Tibial artery (tissue), 4 donors: ENCODE results near the gene TMEM260.
"Not testable (repeated sequence)": the region's sequence is repeated elsewhere in the genome, so short reads cannot be mapped to it uniquely, and the experiment has no call there.

ENCODE experiments used
- DNase-seq, 2 donors: peaks; one replicate each; pipeline ENCODE4 v3.0.0-alpha.2; 2019
- H3K27ac ChIP-seq, 2 donors: fragments of 200-600 bp; sonication (generic) in 1 of 2; 1 replicate in 1 of 2; 2 replicates in 1 of 2; pipeline ENCODE4 v1.5.1; 2018 to 2019; ENCODE audit warnings: mild to moderate bottlenecking in 1 of 2
- H3K27me3 ChIP-seq, 2 donors: fragments of 200-600 bp; sonication (generic) in 1 of 2; one replicate each; pipeline versions ENCODE4 v1.5.1 to v1.6.0; 2016 to 2019
- H3K36me3 ChIP-seq, 3 donors: fragments of 200-600 bp; sonication (generic) in 2 of 3; one replicate each; pipeline ENCODE4 v1.5.1; 2016 to 2019; ENCODE audit warnings: mild to moderate bottlenecking in 2 of 3
- H3K4me1 ChIP-seq, 4 donors: fragments of 200-600 bp; sonication (generic) in 2 of 4; 1 replicate in 3 of 4; 2 replicates in 1 of 4; pipeline ENCODE4 v1.5.1; 2016 to 2019
- H3K4me3 ChIP-seq, 2 donors: fragments of 200-600 bp; sonication (generic) in 1 of 2; 1 replicate in 1 of 2; 2 replicates in 1 of 2; pipeline ENCODE4 v1.5.1; 2018 to 2019; ENCODE audit warnings: mild to moderate bottlenecking in 2 of 2
- H3K9me3 ChIP-seq, 3 donors: fragments of 200-600 bp; sonication (generic) in 1 of 3; one replicate each; pipeline ENCODE4 v1.5.1; 2016 to 2019
- intact Hi-C: fragments of 100-400 bp; cut with DNase I; formaldehyde crosslinking; loops from one replicate; pipeline ENCODE4 v1.15.0; 2023; ENCODE audit warnings: low total_unique reads
- TF ChIP-seq, protein P1 (sequence below), 2 experiments: fragments of 200-600 bp in 1 of 2; fragments of 450-650 bp in 1 of 2; IDR thresholded peaks; one replicate each; pipeline ENCODE4 v1.5.1; 2017 to 2019; ENCODE audit warnings: antibody characterized with exemption in 2 of 2, mild to moderate bottlenecking in 1 of 2, moderate library complexity in 1 of 2

Gene TMEM260

DNA sequence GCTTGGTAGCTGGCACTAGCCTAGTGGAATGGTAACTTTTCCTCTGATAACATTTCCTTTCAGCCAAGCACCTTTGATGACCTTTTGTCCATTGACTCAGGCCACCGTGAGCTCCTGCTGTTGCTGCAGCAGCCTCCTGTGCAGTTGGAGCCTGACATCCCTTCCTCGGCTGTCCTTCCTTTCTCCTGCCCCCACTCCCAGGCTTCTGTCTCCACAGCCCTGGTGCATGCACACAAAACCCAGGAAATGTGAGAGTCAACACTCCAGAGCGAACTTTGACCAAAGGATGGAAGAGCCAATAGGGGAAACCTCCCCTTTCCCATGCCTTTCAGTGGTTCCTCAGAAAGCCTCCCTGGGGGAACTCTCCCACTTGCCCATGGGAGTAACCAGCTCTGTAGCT is 115.0 kb downstream of the TMEM260 start:
- no peaks in the 10 kb centered on the region for H3K27me3 ChIP-seq
- H3K4me1 ChIP-seq: no peaks in the 10 kb centered on the region
- no peak overlapping the region for H3K4me3 ChIP-seq
- no peak overlapping the region for H3K27ac ChIP-seq
- no peaks in the 10 kb centered on the region for H3K9me3 ChIP-seq
- intact Hi-C loops: no loop called here
- no peaks in the 10 kb centered on the region for H3K36me3 ChIP-seq
- no peak for DNase-seq
- TF ChIP-seq, protein P1, sequence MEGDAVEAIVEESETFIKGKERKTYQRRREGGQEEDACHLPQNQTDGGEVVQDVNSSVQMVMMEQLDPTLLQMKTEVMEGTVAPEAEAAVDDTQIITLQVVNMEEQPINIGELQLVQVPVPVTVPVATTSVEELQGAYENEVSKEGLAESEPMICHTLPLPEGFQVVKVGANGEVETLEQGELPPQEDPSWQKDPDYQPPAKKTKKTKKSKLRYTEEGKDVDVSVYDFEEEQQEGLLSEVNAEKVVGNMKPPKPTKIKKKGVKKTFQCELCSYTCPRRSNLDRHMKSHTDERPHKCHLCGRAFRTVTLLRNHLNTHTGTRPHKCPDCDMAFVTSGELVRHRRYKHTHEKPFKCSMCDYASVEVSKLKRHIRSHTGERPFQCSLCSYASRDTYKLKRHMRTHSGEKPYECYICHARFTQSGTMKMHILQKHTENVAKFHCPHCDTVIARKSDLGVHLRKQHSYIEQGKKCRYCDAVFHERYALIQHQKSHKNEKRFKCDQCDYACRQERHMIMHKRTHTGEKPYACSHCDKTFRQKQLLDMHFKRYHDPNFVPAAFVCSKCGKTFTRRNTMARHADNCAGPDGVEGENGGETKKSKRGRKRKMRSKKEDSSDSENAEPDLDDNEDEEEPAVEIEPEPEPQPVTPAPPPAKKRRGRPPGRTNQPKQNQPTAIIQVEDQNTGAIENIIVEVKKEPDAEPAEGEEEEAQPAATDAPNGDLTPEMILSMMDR (IDR thresholded peaks at IDR 0.05): no peak

- H3K4me3 ChIP-seq, H3K27me3 ChIP-seq, H3K9me3 ChIP-seq, H3K36me3 ChIP-seq, DNase-seq, H3K27ac ChIP-seq, H3K4me1 ChIP-seq, intact Hi-C loops: not testable (repeated sequence)
These were observed 115.6 kb downstream of the TMEM260 start for GRCh38 chr14:56695216-56695615.
